ENCODE data around the gene DHRS13. TPM values are rescaled to one million over a fixed set of nuclear protein-coding genes. Genes with fewer than 3 reads are reported as not detected.
"Not testable (repeated sequence)": the region's sequence is repeated elsewhere in the genome, so short reads cannot be mapped to it uniquely, and the experiment has no call there.

Gene DHRS13
- total RNA-seq, 3 donors from 2014 or later, result 20.7 to 24.5 (median 21.8) TPM

- Mint-ChIP-seq H3K36me3 (ENCODE audit: insufficient read depth) (peaks cover 57% of the 10 kb centered on the region), H3K27me3 (ENCODE audit: low read depth) (no peaks in the 10 kb centered on the region), H3K9me3 (peaks cover 4% of the 10 kb centered on the region), H3K4me1 (ENCODE audit: low read depth) (peaks cover 8% of the 10 kb centered on the region), H3K4me3 (no peak overlapping the region)
- DNase-seq (no peak), ATAC-seq (no peak)
Observed at GRCh38 chr17:28917465-28917864, 14.6 kb upstream of the DHRS13 start.

- Mint-ChIP-seq H3K4me1 (ENCODE audit: low read depth) (peaks cover 8% of the 10 kb centered on the region), H3K27me3 (ENCODE audit: low read depth) (no peaks in the 10 kb centered on the region), H3K4me3 (no peak overlapping the region), H3K9me3 (peaks cover 4% of the 10 kb centered on the region), H3K36me3 (ENCODE audit: insufficient read depth) (peaks cover 57% of the 10 kb centered on the region)
- DNase-seq (no peak), ATAC-seq (no peak)
Observed at GRCh38 chr17:28917029-28917428, 14.2 kb upstream of the DHRS13 start.

GRCh38 chr17:28916302-28916934 lies 13.5 kb upstream of the DHRS13 start:
- peak; percentile 62 to 69 for ATAC-seq
- H3K4me3 Mint-ChIP-seq, result no peak overlapping the region
- no peaks in the 10 kb centered on the region for H3K27me3 Mint-ChIP-seq (ENCODE audit: low read depth)
- peak; percentile 38 for DNase-seq
- H3K36me3 Mint-ChIP-seq (ENCODE audit: insufficient read depth), result peaks cover 54% of the 10 kb centered on the region
- H3K9me3 Mint-ChIP-seq, result peaks cover 4% of the 10 kb centered on the region
- H3K4me1 Mint-ChIP-seq (ENCODE audit: low read depth), result peaks cover 8% of the 10 kb centered on the region

- ATAC-seq, result no peak
- H3K4me1 Mint-ChIP-seq (ENCODE audit: low read depth), result peaks cover 8% of the 10 kb centered on the region
- no peak overlapping the region for H3K4me3 Mint-ChIP-seq
- H3K9me3 Mint-ChIP-seq, result peaks cover 4% of the 10 kb centered on the region
- DNase-seq, result no peak
- H3K27me3 Mint-ChIP-seq (ENCODE audit: low read depth), result no peaks in the 10 kb centered on the region
- peaks cover 49% of the 10 kb centered on the region for H3K36me3 Mint-ChIP-seq (ENCODE audit: insufficient read depth)
Observed at GRCh38 chr17:28912938-28913333, 10.1 kb upstream of the DHRS13 start.

GRCh38 chr17:28912281-28912937 lies 9.5 kb upstream of the DHRS13 start:
- peaks cover 4% of the 10 kb centered on the region for H3K9me3 Mint-ChIP-seq
- peaks cover 53% of the 10 kb centered on the region for H3K36me3 Mint-ChIP-seq (ENCODE audit: insufficient read depth)
- H3K4me1 Mint-ChIP-seq (ENCODE audit: low read depth), result peaks cover 8% of the 10 kb centered on the region
- no peak for ATAC-seq
- no peaks in the 10 kb centered on the region for H3K27me3 Mint-ChIP-seq (ENCODE audit: low read depth)
- H3K4me3 Mint-ChIP-seq, result no peak overlapping the region
- DNase-seq, result no peak

- Mint-ChIP-seq H3K36me3 (ENCODE audit: insufficient read depth) (peaks cover 47% of the 10 kb centered on the region), H3K4me1 (ENCODE audit: low read depth) (peaks cover 8% of the 10 kb centered on the region), H3K9me3 (peaks cover 4% of the 10 kb centered on the region), H3K4me3 (no peak overlapping the region), H3K27me3 (ENCODE audit: low read depth) (no peaks in the 10 kb centered on the region)
- ATAC-seq (no peak), DNase-seq (no peak)
Observed at GRCh38 chr17:28911411-28912045, 8.6 kb upstream of the DHRS13 start.

GRCh38 chr17:28910534-28910933 lies 7.7 kb upstream of the DHRS13 start:
- ATAC-seq (no peak), DNase-seq (no peak)
- no peaks in the 10 kb centered on the region for H3K27me3 Mint-ChIP-seq (ENCODE audit: low read depth)
- H3K9me3 Mint-ChIP-seq, result peaks cover 4% of the 10 kb centered on the region
- peaks cover 4% of the 10 kb centered on the region for H3K4me1 Mint-ChIP-seq (ENCODE audit: low read depth)
- H3K36me3 Mint-ChIP-seq (ENCODE audit: insufficient read depth), result peaks cover 45% of the 10 kb centered on the region
- no peak overlapping the region for H3K4me3 Mint-ChIP-seq

- Mint-ChIP-seq H3K4me1 (ENCODE audit: low read depth) (peaks cover 2% of the 10 kb centered on the region), H3K4me3 (no peak overlapping the region), H3K27me3 (ENCODE audit: low read depth) (no peaks in the 10 kb centered on the region), H3K9me3 (no peaks in the 10 kb centered on the region), H3K36me3 (ENCODE audit: insufficient read depth) (peaks cover 31% of the 10 kb centered on the region)
- DNase-seq (no peak), ATAC-seq (no peak)
Observed at GRCh38 chr17:28908640-28909167, 5.8 kb upstream of the DHRS13 start.

GRCh38 chr17:28907709-28908475 lies 5.0 kb upstream of the DHRS13 start:
- no peak for ATAC-seq
- no peak for DNase-seq
- H3K36me3 Mint-ChIP-seq (ENCODE audit: insufficient read depth), result peaks cover 25% of the 10 kb centered on the region

GRCh38 chr17:28906706-28907438 lies 4.0 kb upstream of the DHRS13 start:
- H3K36me3 Mint-ChIP-seq (ENCODE audit: insufficient read depth), result peaks cover 21% of the 10 kb centered on the region
- DNase-seq (no peak), ATAC-seq (no peak)
- no peaks in the 10 kb centered on the region for H3K27me3 Mint-ChIP-seq (ENCODE audit: low read depth)
- H3K9me3 Mint-ChIP-seq, result no peaks in the 10 kb centered on the region
- peaks cover 12% of the 10 kb centered on the region for H3K4me1 Mint-ChIP-seq (ENCODE audit: low read depth)
- H3K4me3 Mint-ChIP-seq, result no peak overlapping the region

More at GRCh38 chr17:28907709-28908475, 5.0 kb upstream of the DHRS13 start:
- no peaks in the 10 kb centered on the region for H3K27me3 Mint-ChIP-seq (ENCODE audit: low read depth)
- no peak overlapping the region for H3K4me3 Mint-ChIP-seq
- peaks cover 7% of the 10 kb centered on the region for H3K4me1 Mint-ChIP-seq (ENCODE audit: low read depth)
- no peaks in the 10 kb centered on the region for H3K9me3 Mint-ChIP-seq

GRCh38 chr17:28906276-28906675 lies 3.4 kb upstream of the DHRS13 start:
- no peak for DNase-seq
- H3K4me1 Mint-ChIP-seq (ENCODE audit: low read depth), result peaks cover 18% of the 10 kb centered on the region
- no peak overlapping the region for H3K4me3 Mint-ChIP-seq
- no peak for ATAC-seq
- no peaks in the 10 kb centered on the region for H3K9me3 Mint-ChIP-seq
- no peaks in the 10 kb centered on the region for H3K27me3 Mint-ChIP-seq (ENCODE audit: low read depth)
- H3K36me3 Mint-ChIP-seq (ENCODE audit: insufficient read depth), result peaks cover 20% of the 10 kb centered on the region

GRCh38 chr17:28904800-28905199 lies 1.9 kb upstream of the DHRS13 start:
- no peaks in the 10 kb centered on the region for H3K27me3 Mint-ChIP-seq (ENCODE audit: low read depth)
- DNase-seq (no peak), ATAC-seq (no peak)
- no peak overlapping the region for H3K4me3 Mint-ChIP-seq
- H3K9me3 Mint-ChIP-seq, result no peaks in the 10 kb centered on the region
- H3K36me3 Mint-ChIP-seq (ENCODE audit: insufficient read depth), result peaks cover 15% of the 10 kb centered on the region
- peaks cover 27% of the 10 kb centered on the region for H3K4me1 Mint-ChIP-seq (ENCODE audit: low read depth)

GRCh38 chr17:28903546-28903841 lies 615 bp upstream of the DHRS13 start:
- not testable (repeated sequence) for DNase-seq; ATAC-seq; H3K9me3 Mint-ChIP-seq; H3K27me3 Mint-ChIP-seq (ENCODE audit: low read depth)
- peaks cover 15% of the 10 kb centered on the region for H3K36me3 Mint-ChIP-seq (ENCODE audit: insufficient read depth)
- H3K4me1 Mint-ChIP-seq (ENCODE audit: low read depth), result peaks cover 33% of the 10 kb centered on the region
- peak overlapping the region; percentile 56 for H3K4me3 Mint-ChIP-seq
